ENCODE data around the gene POTEB.
"Not testable (repeated sequence)": the region's sequence is repeated elsewhere in the genome, so short reads cannot be mapped to it uniquely, and the experiment has no call there.

The POTEB gene

DNA sequence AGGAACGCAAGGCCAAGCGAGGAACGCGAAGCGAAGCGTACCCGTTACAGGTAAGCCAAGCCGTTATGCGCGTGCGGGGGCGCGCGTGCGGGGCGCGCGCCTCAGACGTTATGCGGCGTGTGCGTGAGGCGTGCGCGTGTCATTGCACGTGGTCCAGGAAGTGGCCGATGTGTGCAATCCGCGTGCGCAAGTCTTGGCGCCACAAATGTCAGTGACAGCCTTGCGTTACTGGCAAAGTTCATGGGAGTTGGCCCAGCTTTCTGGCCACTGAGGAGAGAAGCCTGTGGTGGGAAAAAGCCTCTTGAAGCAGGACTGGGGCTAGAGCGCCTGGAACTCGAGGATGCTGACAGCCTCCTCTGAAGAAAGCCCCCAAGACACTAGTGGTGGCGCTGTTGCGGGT lies at the start of gene POTEB:
POTEB (minus strand) TSS at position 101 of the 400 bp plus-strand sequence. CDS start 489 bp downstream, outside the sequence.
- not testable (repeated sequence) for DNase-seq (ENCODE audit: low read depth)

- DNase-seq (ENCODE audit: low read depth), result not testable (repeated sequence)
These were observed 13.4 kb upstream of the POTEB start for GRCh38 chr15:21890955-21891354.

- DNase-seq (ENCODE audit: low read depth), result not testable (repeated sequence)
These were observed 12.0 kb upstream of the POTEB start for GRCh38 chr15:21889542-21889941.

DNA sequence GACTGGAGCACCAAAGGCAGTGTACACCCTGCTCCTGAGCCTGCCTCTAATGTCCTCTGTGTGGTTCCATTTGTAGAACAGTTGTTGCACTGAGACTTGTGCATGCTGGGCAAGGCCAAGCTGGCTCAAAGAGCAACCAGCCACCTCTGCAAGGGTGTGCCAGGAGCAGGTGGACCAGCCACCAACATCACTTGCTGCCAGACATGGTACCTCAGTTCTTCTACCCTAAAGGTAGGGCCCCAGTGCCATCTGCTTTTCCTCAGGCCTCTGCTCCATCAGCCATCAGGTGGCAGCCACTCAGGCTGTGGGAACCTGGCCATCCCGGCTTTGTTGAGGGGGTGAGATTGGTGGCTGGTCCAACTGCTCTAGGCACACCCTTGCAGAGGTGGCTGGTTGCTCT lies 38.7 kb downstream of the POTEB start:
- not testable (repeated sequence) for DNase-seq (ENCODE audit: low read depth)

Data from GM04504 (cell line).